ENCODE measurements around the gene KIRREL3.

- TF ChIP-seq CTCF (IDR thresholded peaks at IDR 0.05) (no peak), POLR2A (IDR thresholded peaks at IDR 0.05) (no peak)
Measured at GRCh38 chr11:126602349-126602940, 398.1 kb downstream of the KIRREL3 start.
